ENCODE measurements around the gene CEBPB. TPM values are rescaled to one million over a fixed set of nuclear protein-coding genes. Genes with fewer than 3 reads are reported as not detected.

The CEBPB gene
- total and polyA plus RNA-seq, 7 experiments from 2014 or later, result 12.8 to 201 (median 37.1) TPM

DNA sequence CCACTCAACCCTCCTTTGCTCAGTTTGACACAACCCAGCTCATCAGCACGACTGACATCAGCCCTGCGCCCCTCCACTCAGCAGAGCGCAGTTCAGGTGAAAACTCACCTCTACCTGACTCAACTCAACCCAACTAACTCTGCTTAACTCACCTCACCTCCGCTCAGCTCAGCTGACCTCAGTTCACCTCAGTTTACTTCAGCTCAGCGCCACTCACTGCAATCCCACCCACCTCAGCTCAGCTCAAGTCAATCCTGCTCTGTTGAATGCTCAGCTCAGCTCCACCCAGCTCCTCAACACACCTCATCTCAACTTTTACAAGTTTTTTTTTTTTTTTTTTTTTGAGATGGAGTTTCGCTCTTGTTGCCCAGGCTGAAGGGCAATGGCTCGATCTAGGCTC is 39.6 kb downstream of the CEBPB start:
- ATAC-seq (no peak), DNase-seq (no peak)
- no peak overlapping the region for H3K4me3 Mint-ChIP-seq
- no peak overlapping the region for H3K27ac ChIP-seq (ENCODE audit: low read depth, low read length)
- CTCF ChIA-PET, result no interaction called here
- H3K27me3 ChIP-seq (ENCODE audit: control insufficient read depth in 2 of 2, insufficient read depth in 2 of 2, low read length in 2 of 2), result no peaks in the 10 kb centered on the region
- no peaks in the 10 kb centered on the region for H3K9me3 Mint-ChIP-seq
- peaks cover 0 to 17% (median 0%) of the 10 kb centered on the region in 7 donors for H3K4me1 Mint-ChIP-seq
- no peaks in the 10 kb centered on the region for H3K9me3 ChIP-seq (ENCODE audit: control insufficient read depth in 2 of 3, low read length in 3 of 3)
- H3K36me3 Mint-ChIP-seq, result no peaks in the 10 kb centered on the region
- H3K36me3 ChIP-seq (ENCODE audit: control insufficient read depth in 2 of 3, insufficient read depth in 3 of 3, low read length in 3 of 3), result no peaks in the 10 kb centered on the region
- H3K27me3 Mint-ChIP-seq, result peaks cover 0 to 6% (median 0%) of the 10 kb centered on the region in 5 donors
- peak overlapping the region in 1 of 9 donors; percentile 22 for H3K27ac Mint-ChIP-seq
- no peaks in the 10 kb centered on the region for H3K4me1 ChIP-seq (ENCODE audit: control insufficient read depth in 2 of 2, insufficient read depth in 2 of 2, low read length in 2 of 2)
- intact Hi-C loops (cut with micrococcal nuclease), result no loop called here
- H3K4me3 ChIP-seq (ENCODE audit: low read length), result no peak overlapping the region
- POLR2A ChIA-PET, result no interaction called here

DNA sequence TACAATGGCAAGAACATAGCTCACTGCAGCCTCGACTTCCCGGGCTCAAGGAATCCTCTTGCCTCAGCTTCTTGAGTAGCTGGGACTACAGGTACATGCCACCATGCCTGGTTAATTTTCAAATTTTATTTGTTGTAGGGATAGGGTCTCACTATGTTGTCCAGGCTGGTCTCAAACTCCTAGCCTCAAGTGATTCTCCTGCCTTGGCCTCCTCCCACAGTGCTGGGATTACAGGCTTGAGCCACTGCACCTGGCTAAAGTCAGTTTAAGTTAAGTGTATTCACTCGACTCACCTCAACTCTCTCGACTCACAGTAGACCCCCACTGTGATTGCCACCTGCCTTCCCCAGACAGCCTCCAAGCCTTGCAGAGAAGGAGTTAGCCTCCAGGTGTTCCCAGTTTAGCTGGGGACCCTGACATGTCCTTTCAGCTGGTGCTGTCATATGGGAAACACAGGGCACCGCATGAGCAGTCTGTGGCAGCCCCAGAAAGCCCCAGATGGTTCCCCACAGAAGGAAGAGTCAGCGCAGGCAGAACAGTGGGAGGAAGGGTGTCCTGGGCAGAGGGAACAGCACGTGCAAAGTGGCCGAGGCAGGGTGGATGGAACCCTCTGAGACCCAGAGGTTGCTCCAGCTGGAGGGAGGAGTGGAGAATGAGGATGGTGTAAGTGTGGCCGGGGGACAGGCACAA is 40.4 kb downstream of the CEBPB start:
- H3K36me3 Mint-ChIP-seq, result no peaks in the 10 kb centered on the region
- Histone ChIP-seq H3K9me3 (ENCODE audit: control insufficient read depth in 2 of 3, low read length in 3 of 3) (no peaks in the 10 kb centered on the region), H3K4me3 (ENCODE audit: low read length) (no peak overlapping the region), H3K36me3 (ENCODE audit: control insufficient read depth in 2 of 3, insufficient read depth in 3 of 3, low read length in 3 of 3) (no peaks in the 10 kb centered on the region), H3K27ac (ENCODE audit: low read depth, low read length) (no peak overlapping the region), H3K4me1 (ENCODE audit: control insufficient read depth in 2 of 2, insufficient read depth in 2 of 2, low read length in 2 of 2) (no peaks in the 10 kb centered on the region), H3K27me3 (ENCODE audit: control insufficient read depth in 2 of 2, insufficient read depth in 2 of 2, low read length in 2 of 2) (no peaks in the 10 kb centered on the region)
- H3K4me1 Mint-ChIP-seq, result peaks cover 0 to 23% (median 0%) of the 10 kb centered on the region in 7 donors
- H3K27ac Mint-ChIP-seq, result no peak overlapping the region
- H3K27me3 Mint-ChIP-seq, result peaks cover 0 to 6% (median 0%) of the 10 kb centered on the region in 5 donors
- intact Hi-C loops (cut with micrococcal nuclease), result no loop called here
- no peak for ATAC-seq
- no peak overlapping the region for H3K4me3 Mint-ChIP-seq
- ChIA-PET CTCF (interaction anchor here (0.6 kb wide), 1 partner anchor 342 kb away, joined by 3 read pairs; no protein-coding TSS in a partner anchor), POLR2A (no interaction called here)
- DNase-seq, result no peak
- H3K9me3 Mint-ChIP-seq, result no peaks in the 10 kb centered on the region

DNA sequence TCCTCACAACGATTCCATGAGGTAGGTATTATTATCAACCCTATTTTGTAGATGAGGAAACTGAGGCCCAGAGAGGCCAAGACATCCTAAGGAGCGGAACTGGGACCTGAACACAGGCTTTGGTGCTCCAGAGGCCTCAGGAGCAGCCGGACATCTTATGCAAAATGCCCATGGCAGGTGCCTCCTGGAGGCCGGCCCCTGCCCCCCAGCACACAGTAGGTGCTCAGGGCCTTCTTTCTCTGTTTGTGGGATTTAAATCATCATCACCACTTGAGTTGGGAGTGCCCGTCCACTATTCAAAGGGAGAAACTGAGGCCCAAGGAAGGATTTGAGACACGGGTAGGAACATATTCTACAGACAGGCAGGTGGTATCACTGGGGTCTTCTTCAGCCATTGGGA is 41.2 kb downstream of the CEBPB start:
- H3K4me3 ChIP-seq (ENCODE audit: low read length), result no peak overlapping the region
- Mint-ChIP-seq H3K9me3 (no peaks in the 10 kb centered on the region), H3K36me3 (no peaks in the 10 kb centered on the region), H3K4me3 (no peak overlapping the region), H3K4me1 (peaks cover 0 to 23% (median 0%) of the 10 kb centered on the region in 7 donors), H3K27ac (no peak overlapping the region), H3K27me3 (peaks cover 0 to 3% (median 0%) of the 10 kb centered on the region in 5 donors)
- intact Hi-C loops (cut with micrococcal nuclease), result no loop called here
- no peaks in the 10 kb centered on the region for H3K36me3 ChIP-seq (ENCODE audit: control insufficient read depth in 2 of 3, insufficient read depth in 3 of 3, low read length in 3 of 3)
- ATAC-seq, result no peak
- H3K27me3 ChIP-seq (ENCODE audit: control insufficient read depth in 2 of 2, insufficient read depth in 2 of 2, low read length in 2 of 2), result no peaks in the 10 kb centered on the region
- POLR2A ChIA-PET, result no interaction called here
- CTCF ChIA-PET, result no interaction called here
- no peaks in the 10 kb centered on the region for H3K4me1 ChIP-seq (ENCODE audit: control insufficient read depth in 2 of 2, insufficient read depth in 2 of 2, low read length in 2 of 2)
- H3K9me3 ChIP-seq (ENCODE audit: control insufficient read depth in 2 of 3, low read length in 3 of 3), result no peaks in the 10 kb centered on the region
- DNase-seq, result no peak
- no peak overlapping the region for H3K27ac ChIP-seq (ENCODE audit: low read depth, low read length)

DNA sequence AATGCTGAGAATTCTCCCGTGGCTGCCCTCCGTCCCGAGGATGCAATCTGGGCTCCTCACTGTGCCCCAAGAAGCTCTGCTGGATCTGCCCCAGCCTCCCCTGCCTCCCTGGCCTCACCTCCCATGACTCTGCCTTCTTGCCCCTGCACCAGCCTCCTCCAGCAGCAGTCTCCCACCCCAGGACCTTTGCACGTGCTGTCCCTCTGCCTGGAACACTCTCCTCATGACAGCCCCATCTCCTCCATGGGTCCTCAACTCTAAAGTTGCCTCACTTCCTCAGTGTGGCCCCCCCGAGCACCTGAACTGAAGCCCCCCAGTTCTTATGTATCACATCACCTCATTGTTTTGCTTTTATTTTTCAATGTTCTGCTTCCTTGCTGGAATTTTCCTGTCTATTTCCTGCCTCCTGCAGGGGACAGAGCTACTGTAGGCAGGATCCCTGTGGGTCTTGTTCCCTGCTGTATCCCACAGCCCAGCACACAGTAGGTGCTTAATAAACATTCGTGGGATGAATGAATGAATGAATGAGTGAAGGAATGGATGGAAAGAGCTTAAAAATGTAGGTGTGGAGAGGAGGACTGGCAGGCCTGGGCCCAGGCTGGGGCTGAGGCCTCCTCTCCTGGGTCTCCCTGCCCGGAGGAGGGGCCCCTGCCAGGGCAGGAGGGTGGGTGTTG is 42.2 kb downstream of the CEBPB start:
- no peak overlapping the region for H3K4me3 ChIP-seq (ENCODE audit: low read length)
- H3K36me3 Mint-ChIP-seq, result no peaks in the 10 kb centered on the region
- ChIA-PET POLR2A (no interaction called here), CTCF (no interaction called here)
- no peak for ATAC-seq
- no peaks in the 10 kb centered on the region for H3K36me3 ChIP-seq (ENCODE audit: control insufficient read depth in 2 of 3, insufficient read depth in 3 of 3, low read length in 3 of 3)
- intact Hi-C loops (cut with micrococcal nuclease), result no loop called here
- DNase-seq, result no peak
- H3K4me1 ChIP-seq (ENCODE audit: control insufficient read depth in 2 of 2, insufficient read depth in 2 of 2, low read length in 2 of 2), result no peaks in the 10 kb centered on the region
- H3K4me1 Mint-ChIP-seq, result peaks cover 0 to 17% (median 0%) of the 10 kb centered on the region in 7 donors
- H3K27me3 ChIP-seq (ENCODE audit: control insufficient read depth in 2 of 2, insufficient read depth in 2 of 2, low read length in 2 of 2), result no peaks in the 10 kb centered on the region
- no peak overlapping the region for H3K27ac ChIP-seq (ENCODE audit: low read depth, low read length)
- no peaks in the 10 kb centered on the region for H3K9me3 ChIP-seq (ENCODE audit: control insufficient read depth in 2 of 3, low read length in 3 of 3)
- H3K27me3 Mint-ChIP-seq, result peaks cover 0 to 3% (median 0%) of the 10 kb centered on the region in 5 donors
- no peaks in the 10 kb centered on the region for H3K9me3 Mint-ChIP-seq
- H3K4me3 Mint-ChIP-seq, result no peak overlapping the region
- no peak overlapping the region for H3K27ac Mint-ChIP-seq

DNA sequence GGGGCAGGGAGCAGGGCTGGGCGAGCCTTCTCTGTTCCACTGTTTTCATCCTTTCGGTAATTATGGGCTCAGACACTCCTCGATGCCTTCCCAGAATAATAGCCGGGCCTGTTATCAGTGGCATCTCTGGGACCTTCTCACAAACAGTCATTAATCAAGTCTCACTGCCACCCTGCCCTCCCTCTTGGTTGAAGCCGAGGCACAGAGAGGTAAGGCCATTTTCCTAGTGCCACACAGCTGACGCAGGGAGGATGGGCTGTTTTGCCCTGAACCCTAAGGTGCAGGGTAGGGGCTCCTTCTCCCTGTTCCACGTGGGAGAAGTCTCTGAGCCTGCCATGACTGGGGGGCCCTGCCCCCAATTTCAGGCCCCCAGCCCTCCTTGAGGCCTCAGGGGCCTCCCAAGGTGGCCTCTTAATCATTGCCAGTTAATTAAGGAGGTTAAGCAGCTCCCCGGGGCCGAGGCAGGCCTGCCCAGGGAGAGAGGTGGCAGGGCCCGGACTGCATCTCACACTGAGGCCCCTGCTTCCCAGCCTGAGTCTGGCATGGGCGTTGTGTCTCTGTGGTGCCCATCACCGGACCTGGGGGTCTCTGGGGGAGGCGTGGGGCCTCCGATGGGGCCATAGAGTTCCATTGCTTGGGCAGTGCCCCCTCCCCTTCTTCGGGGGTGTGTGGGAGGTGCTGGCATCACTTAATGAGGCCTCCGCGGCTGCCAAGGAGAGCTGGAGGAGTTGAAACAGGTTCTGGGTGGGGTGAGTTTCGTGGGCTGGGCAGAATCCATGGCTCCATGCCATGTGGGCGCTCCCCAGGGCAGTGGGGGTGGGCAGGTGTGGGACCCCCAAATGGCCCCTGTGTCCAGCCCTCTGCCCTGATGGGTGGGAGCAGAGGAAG is 42.9 kb downstream of the CEBPB start:
- DNase-seq (no peak), ATAC-seq (no peak)
- no peak overlapping the region for H3K4me3 ChIP-seq (ENCODE audit: low read length)
- H3K27me3 ChIP-seq (ENCODE audit: control insufficient read depth in 2 of 2, insufficient read depth in 2 of 2, low read length in 2 of 2), result no peaks in the 10 kb centered on the region
- Mint-ChIP-seq H3K36me3 (no peaks in the 10 kb centered on the region), H3K4me1 (peaks cover 0 to 19% (median 0%) of the 10 kb centered on the region in 7 donors), H3K4me3 (no peak overlapping the region), H3K27ac (no peak overlapping the region), H3K9me3 (no peaks in the 10 kb centered on the region), H3K27me3 (peaks cover 0 to 3% (median 0%) of the 10 kb centered on the region in 5 donors)
- H3K27ac ChIP-seq (ENCODE audit: low read depth, low read length), result no peak overlapping the region
- CTCF ChIA-PET, result no interaction called here
- intact Hi-C loops (cut with micrococcal nuclease), result no loop called here
- no peaks in the 10 kb centered on the region for H3K4me1 ChIP-seq (ENCODE audit: control insufficient read depth in 2 of 2, insufficient read depth in 2 of 2, low read length in 2 of 2)
- POLR2A ChIA-PET, result no interaction called here
- no peaks in the 10 kb centered on the region for H3K9me3 ChIP-seq (ENCODE audit: control insufficient read depth in 2 of 3, low read length in 3 of 3)
- H3K36me3 ChIP-seq (ENCODE audit: control insufficient read depth in 2 of 3, insufficient read depth in 3 of 3, low read length in 3 of 3), result no peaks in the 10 kb centered on the region

DNA sequence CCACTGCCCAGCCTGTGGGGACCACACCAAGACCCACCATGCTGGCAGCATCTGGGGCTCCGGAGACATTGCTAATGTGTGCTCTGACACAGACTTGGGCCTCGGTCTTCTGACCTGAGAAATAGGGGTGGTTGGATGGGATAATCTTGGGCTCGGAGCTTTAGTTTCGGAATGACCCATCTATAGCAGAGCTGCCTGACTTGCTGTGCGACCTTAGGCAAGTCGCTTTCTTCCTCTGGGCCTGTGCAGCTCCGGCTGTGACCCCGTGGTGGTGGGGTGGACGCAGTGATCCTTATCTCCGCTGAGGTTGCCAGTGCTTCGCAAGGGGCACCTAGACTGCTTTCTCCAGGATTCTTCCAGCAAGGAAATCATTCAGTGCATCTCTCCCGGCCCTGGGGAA is 43.7 kb downstream of the CEBPB start:
- H3K27ac ChIP-seq (ENCODE audit: low read depth, low read length), result no peak overlapping the region
- CTCF ChIA-PET, result no interaction called here
- ATAC-seq (no peak), DNase-seq (no peak)
- Mint-ChIP-seq H3K4me3 (no peak overlapping the region), H3K4me1 (peaks cover 0 to 16% (median 0%) of the 10 kb centered on the region in 7 donors), H3K27me3 (peaks cover 0 to 3% (median 0%) of the 10 kb centered on the region in 5 donors), H3K9me3 (peaks cover 0 to under 1% (median 0%) of the 10 kb centered on the region in 11 donors), H3K36me3 (no peaks in the 10 kb centered on the region), H3K27ac (no peak overlapping the region)
- H3K4me1 ChIP-seq (ENCODE audit: control insufficient read depth in 2 of 2, insufficient read depth in 2 of 2, low read length in 2 of 2), result no peaks in the 10 kb centered on the region
- no peaks in the 10 kb centered on the region for H3K9me3 ChIP-seq (ENCODE audit: control insufficient read depth in 2 of 3, low read length in 3 of 3)
- H3K4me3 ChIP-seq (ENCODE audit: low read length), result no peak overlapping the region
- no peaks in the 10 kb centered on the region for H3K27me3 ChIP-seq (ENCODE audit: control insufficient read depth in 2 of 2, insufficient read depth in 2 of 2, low read length in 2 of 2)
- intact Hi-C loops (cut with micrococcal nuclease), result no loop called here
- POLR2A ChIA-PET, result no interaction called here
- H3K36me3 ChIP-seq (ENCODE audit: control insufficient read depth in 2 of 3, insufficient read depth in 3 of 3, low read length in 3 of 3), result no peaks in the 10 kb centered on the region

All from naive thymus-derived CD4-positive, alpha-beta T cell (primary cell).